Coronary artery (tissue), 2 donors: Measurements from ENCODE around the gene RASAL3.

Experiments
- DNase-seq: peaks from one replicate; pipeline ENCODE4 v3.0.0-alpha.2; 2017; ENCODE audit warnings: low spot score
- H3K27ac ChIP-seq, 2 donors: fragments of 200-600 bp; sonication (generic); one replicate each; pipeline ENCODE4 v1.5.1; 2016 to 2019
- H3K4me3 ChIP-seq: fragments of 200-600 bp; sonication (generic); 2 replicates; pipeline ENCODE4 v1.5.1; 2016; ENCODE audit warnings: mild to moderate bottlenecking, moderate library complexity
- CTCF ChIP-seq: fragments of 200-600 bp; sonication (generic); IDR thresholded peaks from one replicate; pipeline ENCODE4 v1.5.1; 2019; ENCODE audit warnings: antibody characterized with exemption

RASAL3 gene

GRCh38 chr19:15436012-15436825 lies 28.1 kb downstream of the RASAL3 start:
- no peak for TF ChIP-seq CTCF
- Histone ChIP-seq H3K4me3 (no peak overlapping the region), H3K27ac (no peak overlapping the region)
- DNase-seq, result no peak

GRCh38 chr19:15433519-15434069 lies 30.8 kb downstream of the RASAL3 start:
- Histone ChIP-seq H3K27ac (peak overlapping the region; percentile 85 to 95), H3K4me3 (peak overlapping the region; percentile 98)
- TF ChIP-seq CTCF, result no peak
- DNase-seq, result no peak

- H3K4me3 ChIP-seq, result peak overlapping the region; percentile 98
- peak overlapping the region; percentile 85 to 95 for H3K27ac ChIP-seq
- DNase-seq, result peak; percentile 92
- no peak for TF ChIP-seq CTCF
These were observed 31.5 kb downstream of the RASAL3 start for GRCh38 chr19:15432629-15433518.

GRCh38 chr19:15432018-15432494 lies 32.3 kb downstream of the RASAL3 start:
- peak overlapping the region; percentile 23 to 95 for H3K27ac ChIP-seq
- H3K4me3 ChIP-seq, result peak overlapping the region; percentile 98
- no peak for TF ChIP-seq CTCF

GRCh38 chr19:15431396-15432017 lies 32.8 kb downstream of the RASAL3 start:
- H3K27ac ChIP-seq, result peak overlapping the region in 1 of 2 donors; percentile 95
- TF ChIP-seq CTCF, result no peak
- DNase-seq, result no peak
- peak overlapping the region; percentile 98 for H3K4me3 ChIP-seq

More at GRCh38 chr19:15432018-15432494, 32.3 kb downstream of the RASAL3 start:
- no peak for DNase-seq

GRCh38 chr19:15430526-15431120 lies 33.7 kb downstream of the RASAL3 start:
- H3K27ac ChIP-seq, result no peak overlapping the region
- peak overlapping the region; percentile 98 for H3K4me3 ChIP-seq
- no peak for TF ChIP-seq CTCF
- DNase-seq, result no peak
